HUES48 (cell line): ENCODE results near the gene PRKG1.

Experiments
- H3K27ac ChIP-seq: one replicate; pipeline ENCODE4 v1.7.0; 2013; ENCODE audit warnings: low read depth, low read length, inconsistent platforms
- H3K27me3 ChIP-seq: 2 replicates; pipeline ENCODE4 v1.6.1; 2013; ENCODE audit warnings: mild to moderate bottlenecking, low read length; ENCODE audit not compliant: control insufficient read depth, insufficient read depth
- H3K36me3 ChIP-seq: 2 replicates; pipeline ENCODE4 v1.6.1; 2013; ENCODE audit warnings: low read length; ENCODE audit not compliant: control insufficient read depth, insufficient read depth
- H3K4me1 ChIP-seq: 2 replicates; pipeline ENCODE4 v1.6.1; 2013; ENCODE audit warnings: mild to moderate bottlenecking, low read length; ENCODE audit not compliant: control insufficient read depth, insufficient read depth
- H3K4me3 ChIP-seq: 2 replicates; pipeline ENCODE4 v1.5.1; 2013; ENCODE audit warnings: mild to moderate bottlenecking, low read depth, low read length
- H3K9ac ChIP-seq: 2 replicates; pipeline ENCODE4 v1.6.1; 2013; ENCODE audit warnings: mild to moderate bottlenecking, low read depth, low read length, moderate library complexity
- H3K9me3 ChIP-seq: 2 replicates; pipeline ENCODE4 v1.6.1; 2013; ENCODE audit warnings: low read length; ENCODE audit not compliant: control insufficient read depth, insufficient read depth

PRKG1 gene

DNA sequence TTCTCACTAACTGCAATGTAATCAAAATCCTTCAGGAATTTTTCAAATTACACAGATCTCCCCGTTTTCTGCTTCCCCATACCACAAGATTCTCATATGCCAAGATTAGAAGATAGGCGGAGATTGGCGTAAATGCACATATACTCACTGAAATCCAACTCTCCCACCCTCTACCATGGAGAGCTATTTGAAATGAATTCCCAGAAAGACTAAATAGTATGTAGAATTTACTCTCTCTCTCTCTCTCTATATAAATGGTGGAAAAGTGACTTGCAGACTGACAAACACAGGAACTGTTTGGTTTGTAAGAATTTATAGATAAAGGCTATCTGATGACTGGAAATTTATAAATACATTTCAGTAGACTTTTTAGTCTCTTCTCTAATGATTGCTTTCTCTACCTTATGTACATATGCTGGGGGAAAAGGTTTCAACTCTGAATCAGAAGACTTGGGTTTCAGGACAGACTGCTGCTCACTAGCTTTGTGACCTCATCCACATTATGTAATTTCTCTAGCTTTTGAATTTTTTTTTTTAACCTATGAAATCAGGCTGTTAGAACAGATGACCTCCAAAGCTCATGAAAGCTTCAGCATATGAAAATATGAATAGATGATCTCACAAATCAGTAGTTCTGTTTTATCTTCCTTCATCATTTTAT is 692.9 kb downstream of the PRKG1 start:
- no peaks in the 10 kb centered on the region for H3K36me3 ChIP-seq
- H3K27ac ChIP-seq, result no peak overlapping the region
- H3K27me3 ChIP-seq, result no peaks in the 10 kb centered on the region
- H3K4me1 ChIP-seq, result peaks cover 12% of the 10 kb centered on the region
- H3K4me3 ChIP-seq, result no peak overlapping the region
- no peaks in the 10 kb centered on the region for H3K9me3 ChIP-seq
- H3K9ac ChIP-seq, result no peak overlapping the region

- no peak overlapping the region for H3K4me3 ChIP-seq
- no peaks in the 10 kb centered on the region for H3K9me3 ChIP-seq
- H3K9ac ChIP-seq, result no peak overlapping the region
- H3K36me3 ChIP-seq, result no peaks in the 10 kb centered on the region
- H3K4me1 ChIP-seq, result peaks cover 24% of the 10 kb centered on the region
- H3K27ac ChIP-seq, result no peak overlapping the region
- H3K27me3 ChIP-seq, result no peaks in the 10 kb centered on the region
Observed at GRCh38 chr10:51768886-51769465, 694.7 kb downstream of the PRKG1 start.

DNA sequence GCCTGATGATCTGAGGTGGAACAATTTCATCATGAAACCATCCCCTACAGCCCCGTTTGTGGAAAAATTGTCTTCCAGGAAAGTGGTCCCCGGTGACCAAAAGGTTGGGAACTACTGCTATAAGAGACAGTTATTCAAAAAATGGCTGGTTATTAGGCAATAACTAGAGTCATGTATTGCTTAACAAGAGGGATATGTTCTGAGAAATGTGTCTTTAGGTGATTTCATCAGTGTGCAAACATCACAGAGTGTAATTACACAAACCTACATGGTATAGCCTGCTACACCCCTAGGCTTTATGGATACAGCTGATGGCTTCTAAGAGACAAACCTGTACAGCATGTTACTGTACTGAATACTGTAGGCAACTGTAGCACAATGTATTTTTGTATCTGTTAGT is 696.4 kb downstream of the PRKG1 start:
- no peaks in the 10 kb centered on the region for H3K36me3 ChIP-seq
- H3K9ac ChIP-seq, result no peak overlapping the region
- H3K27me3 ChIP-seq, result no peaks in the 10 kb centered on the region
- H3K9me3 ChIP-seq, result no peaks in the 10 kb centered on the region
- H3K4me3 ChIP-seq, result no peak overlapping the region
- H3K27ac ChIP-seq, result no peak overlapping the region
- H3K4me1 ChIP-seq, result peaks cover 24% of the 10 kb centered on the region

- H3K9me3 ChIP-seq, result no peaks in the 10 kb centered on the region
- H3K4me1 ChIP-seq, result peaks cover 16% of the 10 kb centered on the region
- H3K4me3 ChIP-seq, result no peak overlapping the region
- H3K27ac ChIP-seq, result no peak overlapping the region
- no peak overlapping the region for H3K9ac ChIP-seq
- no peaks in the 10 kb centered on the region for H3K27me3 ChIP-seq
- H3K36me3 ChIP-seq, result no peaks in the 10 kb centered on the region
Observed at GRCh38 chr10:51772387-51772786, 698.1 kb downstream of the PRKG1 start.

- H3K9me3 ChIP-seq, result no peaks in the 10 kb centered on the region
- H3K27me3 ChIP-seq, result no peaks in the 10 kb centered on the region
- no peaks in the 10 kb centered on the region for H3K36me3 ChIP-seq
- H3K4me3 ChIP-seq, result no peak overlapping the region
- no peak overlapping the region for H3K9ac ChIP-seq
- H3K4me1 ChIP-seq, result peaks cover 14% of the 10 kb centered on the region; the same call in 1 of the 2 replicates
- H3K27ac ChIP-seq, result no peak overlapping the region
Observed at GRCh38 chr10:51773681-51774080, 699.4 kb downstream of the PRKG1 start.

DNA sequence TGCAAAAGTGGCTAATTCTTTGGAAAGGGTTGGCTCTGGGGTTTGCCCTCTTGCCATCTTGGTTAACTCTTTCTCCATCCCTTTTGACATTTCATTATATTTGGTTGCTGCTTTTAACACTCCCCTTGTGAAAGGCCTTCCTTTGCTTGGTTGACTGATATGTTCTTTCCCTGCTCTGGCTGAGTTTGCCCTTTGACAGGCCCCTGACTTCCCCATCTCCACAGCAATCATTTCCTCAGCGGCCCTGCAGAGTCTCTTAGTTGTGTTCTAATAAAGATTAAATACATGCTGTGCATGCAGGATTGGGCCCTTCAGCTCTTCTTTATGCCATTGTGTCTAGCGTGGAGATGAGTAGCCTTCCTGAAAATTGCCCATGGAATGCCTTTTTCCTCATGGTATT is 709.7 kb downstream of the PRKG1 start:
- Histone ChIP-seq H3K4me1 (no peaks in the 10 kb centered on the region), H3K36me3 (no peaks in the 10 kb centered on the region), H3K27ac (no peak overlapping the region), H3K27me3 (no peaks in the 10 kb centered on the region), H3K4me3 (no peak overlapping the region), H3K9me3 (no peaks in the 10 kb centered on the region), H3K9ac (no peak overlapping the region)

DNA sequence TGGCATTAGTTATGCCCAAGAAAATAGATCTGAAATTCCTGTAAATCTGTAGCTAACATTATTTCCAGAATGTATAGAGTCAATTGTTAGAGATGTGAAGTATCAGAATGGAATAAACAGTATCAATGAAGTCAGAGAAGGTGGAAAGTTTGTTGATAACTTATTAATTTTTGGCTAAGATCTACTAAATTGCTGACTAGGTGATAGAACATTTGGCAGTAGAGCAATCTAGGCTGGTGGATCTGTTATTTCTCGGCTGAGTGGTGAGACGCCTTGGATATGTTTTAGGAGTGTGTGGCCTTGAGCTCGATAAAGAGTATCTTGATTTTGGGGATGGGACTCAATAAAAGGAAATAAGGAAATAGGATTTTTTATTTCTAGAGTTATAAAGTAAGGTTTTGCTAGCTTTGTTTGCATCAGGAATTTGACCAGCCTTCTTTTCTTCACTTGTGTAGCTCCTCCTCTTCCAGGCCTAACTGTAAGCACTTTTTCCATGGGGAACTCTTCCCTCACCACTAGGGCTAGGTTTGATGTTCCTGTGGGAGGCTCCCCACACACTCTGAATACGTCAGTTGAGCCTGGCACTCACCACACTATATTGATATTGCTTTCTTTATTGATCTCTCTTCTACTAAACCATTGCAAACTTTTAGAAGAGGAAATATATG is 711.9 kb downstream of the PRKG1 start:
- Histone ChIP-seq H3K4me1 (no peaks in the 10 kb centered on the region), H3K27ac (no peak overlapping the region), H3K4me3 (no peak overlapping the region), H3K36me3 (no peaks in the 10 kb centered on the region), H3K9ac (no peak overlapping the region), H3K27me3 (no peaks in the 10 kb centered on the region), H3K9me3 (no peaks in the 10 kb centered on the region)

GRCh38 chr10:51786684-51787035 is 712.4 kb downstream of the PRKG1 start:
- Histone ChIP-seq H3K9ac (no peak overlapping the region), H3K27ac (no peak overlapping the region), H3K36me3 (no peaks in the 10 kb centered on the region), H3K4me3 (no peak overlapping the region), H3K4me1 (no peaks in the 10 kb centered on the region), H3K27me3 (no peaks in the 10 kb centered on the region), H3K9me3 (no peaks in the 10 kb centered on the region)

DNA sequence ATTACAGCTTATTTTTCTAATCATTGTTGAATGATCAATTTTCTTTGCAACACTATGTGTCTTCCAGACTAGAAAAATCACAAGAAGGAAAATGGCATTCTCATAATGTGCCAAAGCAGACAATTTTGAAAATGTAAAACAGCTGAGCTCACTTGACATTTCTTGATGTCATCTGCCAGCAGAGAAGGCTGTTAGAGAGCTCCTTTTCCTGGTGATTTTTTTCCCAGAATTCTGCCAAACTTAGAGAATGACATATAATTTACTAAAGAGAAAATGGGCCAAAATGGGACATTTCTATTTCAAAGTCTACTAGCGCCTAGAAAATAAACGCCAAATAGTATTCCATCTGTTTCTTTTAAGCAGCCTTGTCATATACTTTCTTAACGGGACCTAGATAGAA is 714.0 kb downstream of the PRKG1 start:
- Histone ChIP-seq H3K36me3 (no peaks in the 10 kb centered on the region), H3K9me3 (no peaks in the 10 kb centered on the region), H3K4me1 (no peaks in the 10 kb centered on the region), H3K9ac (no peak overlapping the region), H3K4me3 (no peak overlapping the region), H3K27me3 (no peaks in the 10 kb centered on the region), H3K27ac (no peak overlapping the region)

- H3K9me3 ChIP-seq, result no peaks in the 10 kb centered on the region
- H3K4me1 ChIP-seq, result no peaks in the 10 kb centered on the region
- no peak overlapping the region for H3K9ac ChIP-seq
- H3K27ac ChIP-seq, result no peak overlapping the region
- H3K36me3 ChIP-seq, result no peaks in the 10 kb centered on the region
- H3K27me3 ChIP-seq, result no peaks in the 10 kb centered on the region
- H3K4me3 ChIP-seq, result no peak overlapping the region
Observed at GRCh38 chr10:51789118-51789517, 714.8 kb downstream of the PRKG1 start.

- Histone ChIP-seq H3K36me3 (no peaks in the 10 kb centered on the region), H3K27ac (no peak overlapping the region), H3K27me3 (no peaks in the 10 kb centered on the region), H3K9ac (no peak overlapping the region), H3K4me3 (no peak overlapping the region), H3K4me1 (no peaks in the 10 kb centered on the region), H3K9me3 (no peaks in the 10 kb centered on the region)
Observed at GRCh38 chr10:51789903-51790302, 715.6 kb downstream of the PRKG1 start.
